C4-2B (cell line): ENCODE data around the gene RBP3.

ENCODE experiments used
- H3K27ac ChIP-seq: fragments of 450-650 bp; 2 replicates; pipeline ENCODE4 v1.5.1; 2017
- ZFX ChIP-seq: fragments of 450-650 bp; IDR thresholded peaks from 2 replicates; pipeline ENCODE4 v1.6.1; 2017
- TF ChIP-seq, protein P1 (sequence below): fragments of 450-650 bp; conservative IDR thresholded peaks from 2 replicates; pipeline ENCODE4 v1.5.1; 2017; ENCODE audit warnings: mild to moderate bottlenecking

RBP3 gene

DNA sequence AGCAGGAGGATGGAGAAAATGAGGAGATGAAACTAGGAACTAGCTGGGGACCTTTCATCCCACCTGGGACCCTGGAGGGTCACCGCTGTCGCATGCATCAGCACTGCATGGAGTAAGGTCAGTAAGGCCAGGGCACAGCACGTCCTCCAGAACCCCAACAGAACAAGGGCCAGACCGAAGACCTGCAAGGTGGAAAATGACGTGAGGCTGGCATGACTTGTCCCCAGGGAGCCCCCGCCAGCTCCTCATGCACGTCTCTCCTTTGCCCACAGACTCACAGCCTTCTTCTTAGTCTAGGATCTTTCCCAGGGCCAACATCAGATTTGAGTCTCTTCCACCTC lies 31.3 kb downstream of the RBP3 start:
- H3K27ac ChIP-seq, result no peak overlapping the region
- TF ChIP-seq, protein P1, sequence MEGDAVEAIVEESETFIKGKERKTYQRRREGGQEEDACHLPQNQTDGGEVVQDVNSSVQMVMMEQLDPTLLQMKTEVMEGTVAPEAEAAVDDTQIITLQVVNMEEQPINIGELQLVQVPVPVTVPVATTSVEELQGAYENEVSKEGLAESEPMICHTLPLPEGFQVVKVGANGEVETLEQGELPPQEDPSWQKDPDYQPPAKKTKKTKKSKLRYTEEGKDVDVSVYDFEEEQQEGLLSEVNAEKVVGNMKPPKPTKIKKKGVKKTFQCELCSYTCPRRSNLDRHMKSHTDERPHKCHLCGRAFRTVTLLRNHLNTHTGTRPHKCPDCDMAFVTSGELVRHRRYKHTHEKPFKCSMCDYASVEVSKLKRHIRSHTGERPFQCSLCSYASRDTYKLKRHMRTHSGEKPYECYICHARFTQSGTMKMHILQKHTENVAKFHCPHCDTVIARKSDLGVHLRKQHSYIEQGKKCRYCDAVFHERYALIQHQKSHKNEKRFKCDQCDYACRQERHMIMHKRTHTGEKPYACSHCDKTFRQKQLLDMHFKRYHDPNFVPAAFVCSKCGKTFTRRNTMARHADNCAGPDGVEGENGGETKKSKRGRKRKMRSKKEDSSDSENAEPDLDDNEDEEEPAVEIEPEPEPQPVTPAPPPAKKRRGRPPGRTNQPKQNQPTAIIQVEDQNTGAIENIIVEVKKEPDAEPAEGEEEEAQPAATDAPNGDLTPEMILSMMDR, result no peak
- no peak for TF ChIP-seq ZFX

DNA sequence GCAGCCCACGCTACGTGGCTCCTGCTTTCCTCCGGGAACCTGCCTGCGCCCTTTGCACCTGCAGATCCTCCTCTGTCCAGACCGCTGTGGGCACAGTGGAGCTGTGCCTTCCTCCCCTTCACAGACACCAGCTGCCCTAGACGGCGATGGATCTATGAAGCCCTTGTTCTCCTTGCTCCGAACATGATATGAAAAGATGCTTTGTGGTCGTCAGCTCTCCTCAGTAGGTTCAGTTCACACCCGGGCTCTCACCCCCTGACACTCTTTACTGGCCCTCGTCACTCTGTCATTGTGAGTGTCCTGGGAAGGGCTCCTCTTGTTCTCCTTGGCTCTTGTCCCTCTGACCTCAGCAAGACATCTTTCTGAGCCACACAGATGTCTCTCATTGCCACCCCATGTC lies 31.7 kb downstream of the RBP3 start:
- no peak overlapping the region for H3K27ac ChIP-seq
- TF ChIP-seq, protein P1, result no peak
- TF ChIP-seq ZFX, result no peak

DNA sequence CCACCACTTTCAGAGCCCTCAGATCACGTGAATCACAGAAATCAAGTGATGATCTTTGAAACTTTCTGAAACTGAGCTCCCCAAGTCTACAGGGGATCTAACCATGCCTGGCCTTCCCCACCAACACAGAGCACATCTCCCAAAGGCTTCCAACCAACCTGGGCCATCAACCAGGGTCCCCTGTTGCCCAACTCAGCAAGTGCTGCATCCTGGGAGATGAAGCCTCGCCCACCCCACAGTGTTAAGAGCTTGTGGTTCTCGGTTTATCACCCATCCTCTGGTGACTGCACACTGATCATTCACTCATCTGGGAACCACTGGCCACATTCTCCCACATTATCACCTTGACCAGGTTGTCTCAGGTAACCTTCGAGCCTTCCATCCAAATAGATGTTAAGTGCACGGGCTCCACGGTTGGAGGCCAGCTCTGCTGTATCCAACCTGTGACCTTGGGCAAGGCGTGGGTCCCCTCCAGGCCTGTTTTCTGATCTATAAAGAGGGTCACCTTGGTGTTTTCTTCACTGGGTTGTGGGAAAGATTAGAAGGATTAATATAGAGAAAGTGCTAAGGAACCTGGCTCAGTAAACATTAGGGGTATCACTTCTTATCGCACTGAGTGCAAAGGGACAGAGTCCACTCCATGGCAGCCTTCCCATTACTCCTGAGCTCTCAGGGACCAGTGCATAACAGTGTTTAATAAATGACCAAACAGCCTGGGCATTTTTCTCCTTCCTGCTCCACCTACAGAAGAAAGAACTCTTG lies 32.4 kb downstream of the RBP3 start:
- TF ChIP-seq ZFX, result no peak
- TF ChIP-seq, protein P1, result no peak

DNA sequence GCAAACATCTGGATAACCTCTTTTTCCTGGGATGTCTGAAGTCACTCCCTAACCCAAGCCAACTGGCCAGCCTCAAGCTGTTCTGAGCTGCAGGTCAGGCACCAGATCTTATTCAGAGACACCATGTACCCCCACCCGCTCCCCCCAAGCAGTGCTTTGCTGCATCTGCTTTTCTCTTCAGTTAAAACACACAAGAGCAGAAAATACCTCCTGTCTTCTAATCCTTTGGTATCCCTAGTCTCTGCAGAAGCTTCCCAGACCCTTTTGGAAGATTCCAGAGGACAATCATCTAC lies 32.9 kb downstream of the RBP3 start:
- no peak for TF ChIP-seq ZFX
- TF ChIP-seq, protein P1, result no peak
- H3K27ac ChIP-seq, result no peak overlapping the region

More for the DNA sequence above, 32.4 kb downstream of the RBP3 start:
- no peak overlapping the region for H3K27ac ChIP-seq

DNA sequence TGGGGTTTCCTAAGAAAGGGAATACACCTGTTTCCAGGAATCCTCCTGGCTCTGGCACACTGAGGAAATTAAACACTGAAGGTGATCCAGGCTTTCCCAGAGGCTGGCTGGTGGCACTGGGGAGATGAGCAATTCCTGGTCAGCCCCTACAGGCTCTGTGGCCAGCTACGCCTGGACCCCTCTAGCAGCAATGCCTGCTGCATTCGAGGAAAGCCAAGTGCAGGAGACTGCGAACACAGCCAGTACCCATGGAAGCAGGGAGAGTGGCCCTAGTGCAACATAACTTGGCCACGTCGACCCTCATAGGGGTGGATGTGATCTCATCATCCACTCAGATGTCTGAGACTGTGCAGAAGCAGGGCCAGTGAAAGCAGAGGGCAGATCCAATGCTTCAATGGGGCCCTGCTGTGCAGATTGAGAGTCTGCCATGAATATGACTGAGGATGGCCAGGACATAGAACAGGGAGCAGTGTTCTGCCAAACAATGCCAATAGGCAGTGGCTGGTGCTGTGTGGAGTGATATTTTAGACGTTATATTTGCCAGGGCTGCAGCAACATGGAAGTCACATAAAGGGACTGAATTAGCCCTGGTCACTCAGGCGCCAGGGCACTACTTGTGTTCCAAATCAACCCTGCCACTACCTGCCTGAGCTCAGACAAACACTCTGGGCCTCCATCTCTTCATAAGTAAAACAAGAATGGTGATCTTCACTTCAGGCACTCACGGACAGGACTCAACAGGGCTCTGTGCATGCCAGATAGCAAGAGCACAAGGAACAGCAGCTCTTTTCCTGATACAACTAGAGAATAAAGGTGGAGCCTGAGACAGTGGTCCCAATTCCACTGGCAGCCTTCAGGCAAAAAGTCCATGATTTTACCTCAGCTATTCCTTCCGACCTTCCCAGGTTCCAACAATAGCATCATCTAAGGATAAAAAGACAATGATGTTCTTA lies 33.5 kb downstream of the RBP3 start:
- H3K27ac ChIP-seq, result no peak overlapping the region
- TF ChIP-seq, protein P1, result no peak
- TF ChIP-seq ZFX, result no peak

DNA sequence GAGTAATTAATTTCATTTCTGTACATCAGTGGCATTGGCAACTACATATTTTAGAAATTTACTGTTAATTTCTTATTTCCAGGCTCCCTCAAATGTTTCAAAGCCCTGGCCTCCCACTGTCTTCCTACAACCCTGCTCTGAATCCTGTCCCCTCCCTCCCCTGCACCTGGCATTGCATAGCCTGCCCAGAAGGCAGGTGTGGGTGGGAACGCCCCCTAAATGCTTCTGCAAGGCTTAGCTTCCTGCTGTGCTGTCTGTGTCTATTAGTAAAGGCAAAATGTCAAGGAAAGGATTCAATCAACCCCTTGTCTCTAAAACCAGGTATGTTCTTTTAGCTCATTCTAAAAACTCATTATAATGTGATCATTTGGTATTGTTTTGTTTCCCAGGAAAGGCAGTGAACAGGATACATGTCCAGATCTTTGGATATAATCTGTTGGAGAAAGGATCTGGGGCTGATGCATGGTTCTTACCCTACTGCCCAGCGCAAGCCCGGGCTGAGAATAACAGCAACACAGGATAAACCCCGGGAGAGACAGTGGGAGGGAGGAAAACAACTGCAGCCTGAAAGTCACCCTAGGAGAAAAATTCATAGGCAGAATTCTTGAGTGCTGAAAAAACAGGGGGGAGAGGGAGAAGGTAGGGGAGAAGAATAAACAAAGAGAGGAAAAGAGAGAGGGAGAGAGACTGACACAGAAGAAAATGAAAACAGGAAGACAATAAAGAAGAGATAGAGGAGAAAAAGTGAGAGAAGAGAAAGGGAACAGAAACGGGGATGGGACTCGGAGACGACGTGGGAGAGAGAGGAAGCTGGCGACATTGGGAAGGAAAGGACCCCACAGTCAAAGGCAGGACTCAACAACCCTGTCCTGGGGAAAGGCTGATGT lies 35.3 kb downstream of the RBP3 start:
- H3K27ac ChIP-seq, result peak overlapping the region; percentile 51; the same call in 1 of the 2 replicates
- TF ChIP-seq ZFX, result no peak
- TF ChIP-seq, protein P1, result no peak
